ENCODE data around the gene PANK3.

DNA sequence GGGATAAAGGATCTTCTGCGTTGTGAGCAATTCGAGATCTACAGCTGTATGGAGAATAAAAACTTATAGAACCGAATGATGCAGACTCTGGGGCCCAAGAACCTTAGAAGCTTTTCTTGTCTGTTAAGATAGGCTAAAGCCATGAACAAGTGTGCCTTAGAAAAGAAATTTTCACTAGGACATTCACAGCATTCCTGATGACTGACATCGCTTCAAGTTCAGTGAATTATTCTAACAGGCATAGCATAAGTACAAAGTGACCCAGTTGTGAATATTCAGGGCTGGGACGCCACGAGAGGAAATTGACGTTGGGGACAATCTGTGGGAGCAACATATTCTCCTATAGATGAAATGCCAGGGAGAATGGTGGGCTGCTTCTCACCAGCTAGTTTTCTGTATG lies 32.0 kb upstream of the PANK3 start:
- TF ChIP-seq, protein P1, sequence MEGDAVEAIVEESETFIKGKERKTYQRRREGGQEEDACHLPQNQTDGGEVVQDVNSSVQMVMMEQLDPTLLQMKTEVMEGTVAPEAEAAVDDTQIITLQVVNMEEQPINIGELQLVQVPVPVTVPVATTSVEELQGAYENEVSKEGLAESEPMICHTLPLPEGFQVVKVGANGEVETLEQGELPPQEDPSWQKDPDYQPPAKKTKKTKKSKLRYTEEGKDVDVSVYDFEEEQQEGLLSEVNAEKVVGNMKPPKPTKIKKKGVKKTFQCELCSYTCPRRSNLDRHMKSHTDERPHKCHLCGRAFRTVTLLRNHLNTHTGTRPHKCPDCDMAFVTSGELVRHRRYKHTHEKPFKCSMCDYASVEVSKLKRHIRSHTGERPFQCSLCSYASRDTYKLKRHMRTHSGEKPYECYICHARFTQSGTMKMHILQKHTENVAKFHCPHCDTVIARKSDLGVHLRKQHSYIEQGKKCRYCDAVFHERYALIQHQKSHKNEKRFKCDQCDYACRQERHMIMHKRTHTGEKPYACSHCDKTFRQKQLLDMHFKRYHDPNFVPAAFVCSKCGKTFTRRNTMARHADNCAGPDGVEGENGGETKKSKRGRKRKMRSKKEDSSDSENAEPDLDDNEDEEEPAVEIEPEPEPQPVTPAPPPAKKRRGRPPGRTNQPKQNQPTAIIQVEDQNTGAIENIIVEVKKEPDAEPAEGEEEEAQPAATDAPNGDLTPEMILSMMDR (IDR thresholded peaks at IDR 0.05; ENCODE audit: poor library complexity, severe bottlenecking): no peak
- TF ChIP-seq EZH2 (IDR thresholded peaks at IDR 0.05; ENCODE audit: borderline replicate concordance, insufficient read depth, low read length, poor library complexity, severe bottlenecking): no peak

Measured in neural cell (in vitro differentiated cells).